LNCAP (cell line): ENCODE measurements around the gene STK16.

Experiments
- CTCF ChIP-seq: fragments of 450-650 bp; IDR thresholded peaks from 2 replicates; pipeline ENCODE4 v1.5.1; 2017; ENCODE audit warnings: mild to moderate bottlenecking

STK16 gene

GRCh38 chr2:219245148-219245898 lies at the start of gene STK16, which contains the start of gene GLB1L:
Gene STK16 (plus strand): TSS chr2:219245479. CDS start chr2:219246000, 521 bp downstream.
Gene GLB1L (minus strand): TSS chr2:219245444. CDS start chr2:219243573, 1,871 bp downstream.
- no peak for TF ChIP-seq CTCF

- TF ChIP-seq CTCF = no peak
Observed at GRCh38 chr2:219197388-219197787, 47.9 kb upstream of the STK16 start.

GRCh38 chr2:219198974-219199373 lies 46.3 kb upstream of the STK16 start:
- no peak for TF ChIP-seq CTCF

- no peak for TF ChIP-seq CTCF
Observed at GRCh38 chr2:219199470-219200211, 45.6 kb upstream of the STK16 start.

GRCh38 chr2:219204425-219205164 lies 40.7 kb upstream of the STK16 start:
- no peak for TF ChIP-seq CTCF

GRCh38 chr2:219205165-219205538 lies 40.1 kb upstream of the STK16 start:
- no peak for TF ChIP-seq CTCF

GRCh38 chr2:219205981-219206327 lies 39.3 kb upstream of the STK16 start:
- no peak for TF ChIP-seq CTCF
